Measurements from ENCODE around the gene RRM2. TPM values are rescaled to one million over a fixed set of nuclear protein-coding genes. Genes with fewer than 3 reads are reported as not detected.

The RRM2 gene
- total RNA-seq, 1 donor from 2014 or later = 8.4 TPM

- peaks cover 69% of the 10 kb centered on the region for H3K27me3 ChIP-seq (ENCODE audit: low read depth)
- peak overlapping the region; percentile 31 for H3K27ac ChIP-seq
- intact Hi-C loops (cut with DNase I) = no loop called here
- DNase-seq (no peak), ATAC-seq (peak; percentile 20 to 38)
- peaks cover 19% of the 10 kb centered on the region for H3K4me1 ChIP-seq
- no peaks in the 10 kb centered on the region for H3K36me3 ChIP-seq
- no peaks in the 10 kb centered on the region for H3K9me3 ChIP-seq
- peak overlapping the region; percentile 53 for H3K4me3 ChIP-seq
- no peak for TF ChIP-seq CTCF (IDR thresholded peaks at IDR 0.05)
These were observed 41.8 kb upstream of the RRM2 start for GRCh38 chr2:10080536-10081304.

GRCh38 chr2:10083046-10083445 is 39.5 kb upstream of the RRM2 start:
- TF ChIP-seq CTCF (IDR thresholded peaks at IDR 0.05) = no peak
- no peaks in the 10 kb centered on the region for H3K9me3 ChIP-seq
- peaks cover 58% of the 10 kb centered on the region for H3K27me3 ChIP-seq (ENCODE audit: low read depth)
- DNase-seq (no peak), ATAC-seq (no peak)
- H3K4me3 ChIP-seq = no peak overlapping the region
- H3K36me3 ChIP-seq = no peaks in the 10 kb centered on the region
- intact Hi-C loops (cut with DNase I) = no loop called here
- H3K27ac ChIP-seq = no peak overlapping the region
- peaks cover 19% of the 10 kb centered on the region for H3K4me1 ChIP-seq

GRCh38 chr2:10083692-10084211 is 38.8 kb upstream of the RRM2 start:
- no peak for ATAC-seq
- Histone ChIP-seq H3K36me3 (no peaks in the 10 kb centered on the region), H3K27ac (no peak overlapping the region), H3K4me3 (no peak overlapping the region), H3K4me1 (peaks cover 17% of the 10 kb centered on the region), H3K27me3 (ENCODE audit: low read depth) (peaks cover 51% of the 10 kb centered on the region), H3K9me3 (no peaks in the 10 kb centered on the region)
- intact Hi-C loops (cut with DNase I) = no loop called here
- TF ChIP-seq CTCF (IDR thresholded peaks at IDR 0.05) = no peak
- no peak for DNase-seq

- no peak overlapping the region for H3K4me3 ChIP-seq
- peaks cover 45% of the 10 kb centered on the region for H3K27me3 ChIP-seq (ENCODE audit: low read depth)
- DNase-seq (no peak), ATAC-seq (no peak)
- peaks cover 11% of the 10 kb centered on the region for H3K4me1 ChIP-seq
- intact Hi-C loops (cut with DNase I) = no loop called here
- TF ChIP-seq CTCF (IDR thresholded peaks at IDR 0.05) = no peak
- H3K9me3 ChIP-seq = no peaks in the 10 kb centered on the region
- no peak overlapping the region for H3K27ac ChIP-seq
- H3K36me3 ChIP-seq = no peaks in the 10 kb centered on the region
These were observed 38.2 kb upstream of the RRM2 start for GRCh38 chr2:10084223-10084865.

GRCh38 chr2:10085043-10085667 is 37.4 kb upstream of the RRM2 start:
- H3K4me1 ChIP-seq = peaks cover 11% of the 10 kb centered on the region
- ATAC-seq (no peak), DNase-seq (no peak)
- H3K4me3 ChIP-seq = no peak overlapping the region
- no peaks in the 10 kb centered on the region for H3K36me3 ChIP-seq
- H3K27ac ChIP-seq = no peak overlapping the region
- H3K27me3 ChIP-seq (ENCODE audit: low read depth) = peaks cover 49% of the 10 kb centered on the region
- TF ChIP-seq CTCF (IDR thresholded peaks at IDR 0.05) = no peak
- no peaks in the 10 kb centered on the region for H3K9me3 ChIP-seq
- intact Hi-C loops (cut with DNase I) = no loop called here
